HCT116 (cell line): Measurements from ENCODE around the gene RNF150. TPM values are rescaled to one million over a fixed set of nuclear protein-coding genes. Genes with fewer than 3 reads are reported as not detected.
"Not testable (repeated sequence)": the region's sequence is repeated elsewhere in the genome, so short reads cannot be mapped to it uniquely, and the experiment has no call there.

Experiments used
- ATAC-seq: fragments of 200-7000 bp; cut with Tn5 transposase; 2 replicates; pipeline ENCODE4 v1.9.1; 2020; ENCODE audit warnings: mild to moderate bottlenecking, moderate library complexity
- BruUV-seq: library from RNA; stranded (reverse); fragments of 400-500 nt; replicated peaks from 2 replicates; lab custom pipeline; 2021; lab: Mats Ljungman, UMichigan
- CTCF ChIA-PET: fragments of 300-600 bp; sonication (Branson Sonifier 250); formaldehyde crosslinking; loops from one replicate; lab custom pipeline; 2021; ENCODE audit warnings: antibody characterized with exemption; lab: Charles Lee
- POLR2A ChIA-PET: fragments of 300-600, 350-600 bp; sonication (Branson Sonifier 250); formaldehyde crosslinking; loops from one replicate; lab custom pipeline; 2021; ENCODE audit warnings: antibody characterized with exemption; lab: Charles Lee
- RAD21 ChIA-PET, 2 experiments: fragments of 300-600 bp; sonication (Branson Sonifier 250); formaldehyde crosslinking; loops; one replicate each; lab custom pipeline; 2023; ENCODE audit warnings: low total read pairs in 2 of 2; ENCODE audit not compliant: uncharacterized antibody in 2 of 2, unreplicated experiment in 2 of 2, low non-redundant PET in 1 of 2; lab: Charles Lee
- DNase-seq: peaks from one replicate; pipeline ENCODE4 v3.0.0-alpha.2; 2010; ENCODE audit warnings: low read depth, low spot score
- H2AFZ ChIP-seq: fragments of 200-600 bp; shearing (Covaris generic), sonication (generic); 2 replicates; pipeline ENCODE4 v1.6.1; 2017; ENCODE audit warnings: low read depth, mixed run types, mixed read lengths, antibody characterized with exemption, low read length; ENCODE audit not compliant: poor library complexity, severe bottlenecking
- H3K27ac ChIP-seq: 2 replicates; pipeline ENCODE4 v1.5.1; 2012; ENCODE audit warnings: low read depth, low read length
- H3K27me3 ChIP-seq: fragments of 200-600 bp; sonication (generic); 2 replicates; pipeline ENCODE4 v1.6.1; 2016; ENCODE audit warnings: mixed run types, low read length, mixed read lengths; ENCODE audit not compliant: insufficient read depth
- H3K36me3 ChIP-seq, 2 experiments: fragments of 200-500 bp in 1 of 2; fragments of 200-600 bp in 1 of 2; sonication (Bioruptor generic) in 1 of 2; sonication (generic) in 1 of 2; 2 replicates each; pipeline versions ENCODE4 v1.5.1 to v1.6.1; 2014 to 2016; ENCODE audit warnings: low read length in 2 of 2, inconsistent platforms in 1 of 2, mixed read lengths in 1 of 2, mixed run types in 1 of 2; ENCODE audit not compliant: insufficient read depth in 2 of 2, control insufficient read depth in 1 of 2
- H3K4me1 ChIP-seq, 2 experiments: fragments of 200-600 bp in 1 of 2; sonication (generic) in 1 of 2; 2 replicates each; pipeline versions ENCODE4 v1.5.1 to v1.6.1; 2012 to 2017; ENCODE audit warnings: low read length in 2 of 2, inconsistent platforms in 1 of 2, mild to moderate bottlenecking in 1 of 2, mixed read lengths in 1 of 2, mixed run types in 1 of 2, moderate library complexity in 1 of 2; ENCODE audit not compliant: insufficient read depth in 2 of 2, control insufficient read depth in 1 of 2
- H3K4me2 ChIP-seq: fragments of 200-600 bp; sonication (generic); 2 replicates; pipeline ENCODE4 v1.6.1; 2017; ENCODE audit warnings: mixed run types, low read length, mixed read lengths
- H3K4me3 ChIP-seq, 2 experiments: fragments of 200-600 bp in 1 of 2; sonication (generic) in 1 of 2; replicated peaks in 1 of 2; 2 replicates each; pipeline ENCODE4 v1.5.1; 2011 to 2016; ENCODE audit warnings: low read length in 2 of 2, control low read depth in 1 of 2, low read depth in 1 of 2, mild to moderate bottlenecking in 1 of 2, mixed read lengths in 1 of 2, mixed run types in 1 of 2
- H3K79me2 ChIP-seq: fragments of 200-600 bp; sonication (generic); 2 replicates; pipeline ENCODE4 v1.6.1; 2017; ENCODE audit warnings: mild to moderate bottlenecking, mixed run types, low read length, moderate library complexity, mixed read lengths; ENCODE audit not compliant: insufficient read depth
- H3K9ac ChIP-seq: fragments of 200-600 bp; sonication (generic); 2 replicates; pipeline ENCODE4 v1.6.1; 2016; ENCODE audit warnings: low read length, mixed read lengths
- H3K9me2 ChIP-seq: fragments of 200-600 bp; sonication (generic), shearing (Covaris generic); 2 replicates; pipeline ENCODE4 v1.6.1; 2017; ENCODE audit warnings: mixed run types, mild to moderate bottlenecking, moderate library complexity; ENCODE audit not compliant: insufficient read depth
- H3K9me3 ChIP-seq, 2 experiments: fragments of 200-500 bp in 1 of 2; fragments of 200-600 bp in 1 of 2; sonication (Bioruptor generic) in 1 of 2; sonication (generic) in 1 of 2; 2 replicates each; pipeline ENCODE4 v1.6.1; 2014 to 2017; ENCODE audit warnings: low read length in 2 of 2, mixed read lengths in 2 of 2, inconsistent platforms in 1 of 2, low read depth in 1 of 2, mild to moderate bottlenecking in 1 of 2, mixed run types in 1 of 2, moderate library complexity in 1 of 2; ENCODE audit not compliant: control insufficient read depth in 1 of 2, insufficient read depth in 1 of 2
- H4K20me1 ChIP-seq: fragments of 200-600 bp; sonication (generic), shearing (Covaris generic); 2 replicates; pipeline ENCODE4 v1.6.1; 2017; ENCODE audit warnings: mixed run types, mild to moderate bottlenecking, moderate library complexity; ENCODE audit not compliant: insufficient read depth
- REST ChIP-seq: IDR thresholded peaks from 2 replicates; pipeline ENCODE4 v1.6.1; 2012; ENCODE audit warnings: low read depth
- SRF ChIP-seq: IDR thresholded peaks from 2 replicates; pipeline ENCODE4 v1.6.1; 2012; ENCODE audit warnings: low read depth
- intact Hi-C: fragments of 100-400 bp; cut with micrococcal nuclease; formaldehyde crosslinking; loops from 2 replicates; pipeline ENCODE4 v1.10.0; 2022
- total RNA-seq: library from RNA; stranded (reverse); gene quantifications from one replicate; pipeline ENCODE4 v1.2.1, GENCODE V29; 2021; ENCODE audit not compliant: unreplicated experiment

Gene RNF150
- total RNA-seq, 1 experiment from 2014 or later, result 0.07 TPM

GRCh38 chr4:141165001-141165400 is 31.7 kb upstream of the RNF150 start:
- intact Hi-C loops, H3K4me1 ChIP-seq, ATAC-seq, DNase-seq, H3K27me3 ChIP-seq, H3K9me2 ChIP-seq, H4K20me1 ChIP-seq, POLR2A ChIA-PET, H3K79me2 ChIP-seq, H3K9me3 ChIP-seq, BruUV-seq, H3K4me3 ChIP-seq, H3K27ac ChIP-seq, H3K36me3 ChIP-seq, H3K9ac ChIP-seq, H2AFZ ChIP-seq, CTCF ChIA-PET, H3K4me2 ChIP-seq, RAD21 ChIA-PET: not testable (repeated sequence)

DNA sequence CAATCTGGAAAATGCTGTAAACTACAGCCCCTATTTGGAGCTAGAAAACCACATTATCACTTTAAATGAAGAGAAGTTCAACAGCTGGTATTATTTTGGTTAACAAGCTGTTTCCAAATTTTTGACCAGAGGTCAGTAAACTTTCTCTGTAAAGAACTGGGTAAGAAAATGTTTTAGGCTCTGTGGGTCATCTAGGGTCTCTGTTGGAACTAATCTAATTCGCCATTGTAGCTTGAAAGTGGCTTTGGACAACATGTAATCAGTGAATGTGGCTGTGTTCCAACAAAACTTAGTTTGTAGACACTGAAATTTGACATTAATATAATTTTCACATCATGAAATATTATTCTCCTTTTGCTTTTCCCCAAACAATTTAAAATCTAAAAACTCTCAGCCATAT is 25.8 kb upstream of the RNF150 start:
- Histone ChIP-seq H3K79me2 (no peaks in the 10 kb centered on the region), H3K27ac (no peak overlapping the region), H3K27me3 (no peaks in the 10 kb centered on the region), H3K9me3 (no peaks in the 10 kb centered on the region)
- TF ChIP-seq REST (no peak), SRF (no peak)
- TF ChIP-seq, all 23 proteins: peak for 0
- H2AFZ ChIP-seq, result no peak overlapping the region
- no peaks in the 10 kb centered on the region for H4K20me1 ChIP-seq
- ATAC-seq (no peak), DNase-seq (no peak)
- ChIA-PET CTCF (interaction anchor here (1.0 kb wide), 1 partner anchor 1691 kb away, joined by 3 read pairs; no protein-coding TSS in a partner anchor), RAD21 (no interaction called here), POLR2A (no interaction called here)
- no peak overlapping the region for H3K4me3 ChIP-seq
- H3K4me2 ChIP-seq, result no peak overlapping the region
- BruUV-seq, result no TSS peak
- no peaks in the 10 kb centered on the region for H3K36me3 ChIP-seq
- H3K9ac ChIP-seq, result no peak overlapping the region
- H3K9me2 ChIP-seq, result no peaks in the 10 kb centered on the region
- intact Hi-C loops, result loop anchor here (2.0 to 10.0 kb wide), 4 partner anchors 298 to 1926 kb away; partner anchors contain the start of gene INPP4B
- no peaks in the 10 kb centered on the region for H3K4me1 ChIP-seq
